ENCODE data around the gene FAM210B.

DNA sequence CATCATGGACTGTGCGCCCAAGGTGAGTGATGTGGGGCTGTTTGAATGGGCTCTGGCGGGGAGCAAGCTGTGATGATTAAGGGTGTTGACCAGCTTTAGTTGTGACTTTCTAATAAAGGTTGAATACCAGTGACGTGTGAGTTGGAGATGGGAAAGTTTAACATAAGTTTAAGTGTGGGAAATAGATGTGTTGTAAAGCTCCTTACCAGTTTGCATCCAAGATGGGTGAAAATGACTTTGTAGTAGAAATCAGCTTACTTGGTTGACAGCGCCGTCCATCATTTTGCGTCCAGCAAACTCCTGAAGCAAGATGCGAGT, 53.7 kb downstream of the FAM210B start:
- TF ChIP-seq, protein P1, sequence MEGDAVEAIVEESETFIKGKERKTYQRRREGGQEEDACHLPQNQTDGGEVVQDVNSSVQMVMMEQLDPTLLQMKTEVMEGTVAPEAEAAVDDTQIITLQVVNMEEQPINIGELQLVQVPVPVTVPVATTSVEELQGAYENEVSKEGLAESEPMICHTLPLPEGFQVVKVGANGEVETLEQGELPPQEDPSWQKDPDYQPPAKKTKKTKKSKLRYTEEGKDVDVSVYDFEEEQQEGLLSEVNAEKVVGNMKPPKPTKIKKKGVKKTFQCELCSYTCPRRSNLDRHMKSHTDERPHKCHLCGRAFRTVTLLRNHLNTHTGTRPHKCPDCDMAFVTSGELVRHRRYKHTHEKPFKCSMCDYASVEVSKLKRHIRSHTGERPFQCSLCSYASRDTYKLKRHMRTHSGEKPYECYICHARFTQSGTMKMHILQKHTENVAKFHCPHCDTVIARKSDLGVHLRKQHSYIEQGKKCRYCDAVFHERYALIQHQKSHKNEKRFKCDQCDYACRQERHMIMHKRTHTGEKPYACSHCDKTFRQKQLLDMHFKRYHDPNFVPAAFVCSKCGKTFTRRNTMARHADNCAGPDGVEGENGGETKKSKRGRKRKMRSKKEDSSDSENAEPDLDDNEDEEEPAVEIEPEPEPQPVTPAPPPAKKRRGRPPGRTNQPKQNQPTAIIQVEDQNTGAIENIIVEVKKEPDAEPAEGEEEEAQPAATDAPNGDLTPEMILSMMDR (IDR thresholded peaks at IDR 0.05): no peak
- TF ChIP-seq POLR2A (IDR thresholded peaks at IDR 0.05) (no peak), EP300 (IDR thresholded peaks at IDR 0.05; ENCODE audit: low read depth) (no peak), POLR2AphosphoS5 (IDR thresholded peaks at IDR 0.05) (no peak)

All from transverse colon (tissue), 4 donors.